WI38 (cell line): Measurements from ENCODE around the gene AP3D1.

Experiments
- H3K4me3 ChIP-seq: 2 replicates; pipeline ENCODE4 v1.5.1; 2011; ENCODE audit warnings: low read depth, mild to moderate bottlenecking, control low read depth, low read length
- CTCF ChIP-seq: IDR thresholded peaks from 2 replicates; pipeline ENCODE4 v1.5.1; 2012; ENCODE audit warnings: low read depth, mild to moderate bottlenecking, control low read depth, low read length

Gene AP3D1

GRCh38 chr19:2084993-2085720, 66.2 kb downstream of the AP3D1 start:
- no peak for TF ChIP-seq CTCF
- H3K4me3 ChIP-seq = no peak overlapping the region

- TF ChIP-seq CTCF = no peak
Observed at GRCh38 chr19:2083174-2083854, 68.1 kb downstream of the AP3D1 start.

GRCh38 chr19:2081873-2082810, 69.2 kb downstream of the AP3D1 start:
- no peak overlapping the region for H3K4me3 ChIP-seq
- no peak for TF ChIP-seq CTCF

More at GRCh38 chr19:2083174-2083854, 68.1 kb downstream of the AP3D1 start:
- no peak overlapping the region for H3K4me3 ChIP-seq

- TF ChIP-seq CTCF = no peak
- no peak overlapping the region for H3K4me3 ChIP-seq
Observed at GRCh38 chr19:2080336-2080988, 70.9 kb downstream of the AP3D1 start.

GRCh38 chr19:2079865-2080301, 71.5 kb downstream of the AP3D1 start:
- H3K4me3 ChIP-seq = no peak overlapping the region
- TF ChIP-seq CTCF = no peak

GRCh38 chr19:2079076-2079864, 72.1 kb downstream of the AP3D1 start:
- no peak for TF ChIP-seq CTCF
- H3K4me3 ChIP-seq = no peak overlapping the region
